Measurements from ENCODE around the gene ZBTB47.

The ZBTB47 gene

DNA sequence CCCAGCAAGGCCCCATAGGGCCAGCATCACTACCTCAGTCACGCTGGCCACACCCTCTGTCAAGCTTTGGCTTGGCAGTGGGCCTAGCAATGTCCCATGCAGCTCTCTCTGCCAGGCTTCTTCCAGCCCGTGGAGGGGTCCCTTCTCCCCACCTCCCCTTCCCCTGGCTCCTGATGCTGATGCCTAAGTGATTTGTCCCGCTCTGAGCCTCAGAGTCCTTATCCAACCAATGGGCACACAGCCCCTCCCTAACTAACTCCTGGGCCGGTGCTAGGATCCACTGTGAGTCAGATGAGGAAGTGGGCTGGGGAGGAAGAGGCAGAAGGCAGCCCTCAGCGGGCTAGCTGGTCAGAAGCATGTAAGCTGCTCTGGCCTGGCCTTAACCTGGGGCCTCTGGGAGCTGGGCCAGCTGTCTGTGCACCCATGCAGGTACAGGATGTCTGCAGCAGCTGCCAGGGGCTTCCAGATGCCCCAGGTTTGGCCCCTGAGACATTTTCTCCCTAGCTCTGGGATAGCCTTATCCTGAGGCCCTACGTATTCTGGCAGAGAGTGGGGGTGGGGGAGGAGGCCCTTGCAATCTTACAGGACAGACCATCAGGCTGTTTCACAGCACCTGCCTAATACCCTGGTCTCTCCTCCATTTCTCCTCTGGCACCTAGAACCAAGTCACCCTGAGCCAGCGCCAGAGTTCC, 740 bp upstream of the ZBTB47 start:
- Histone ChIP-seq H3K4me3 (peak overlapping the region; percentile 89 to 95), H3K36me3 (peaks cover 0 to 10% (median 3%) of the 10 kb centered on the region in 3 donors), H3K27me3 (no peaks in the 10 kb centered on the region), H3K9me3 (no peaks in the 10 kb centered on the region), H3K27ac (peak overlapping the region; percentile 95 to 99), H3K4me1 (peaks cover 0 to 83% (median 62%) of the 10 kb centered on the region in 4 donors)
- DNase-seq = peak; percentile 83 to 90
- TF ChIP-seq, protein P1, sequence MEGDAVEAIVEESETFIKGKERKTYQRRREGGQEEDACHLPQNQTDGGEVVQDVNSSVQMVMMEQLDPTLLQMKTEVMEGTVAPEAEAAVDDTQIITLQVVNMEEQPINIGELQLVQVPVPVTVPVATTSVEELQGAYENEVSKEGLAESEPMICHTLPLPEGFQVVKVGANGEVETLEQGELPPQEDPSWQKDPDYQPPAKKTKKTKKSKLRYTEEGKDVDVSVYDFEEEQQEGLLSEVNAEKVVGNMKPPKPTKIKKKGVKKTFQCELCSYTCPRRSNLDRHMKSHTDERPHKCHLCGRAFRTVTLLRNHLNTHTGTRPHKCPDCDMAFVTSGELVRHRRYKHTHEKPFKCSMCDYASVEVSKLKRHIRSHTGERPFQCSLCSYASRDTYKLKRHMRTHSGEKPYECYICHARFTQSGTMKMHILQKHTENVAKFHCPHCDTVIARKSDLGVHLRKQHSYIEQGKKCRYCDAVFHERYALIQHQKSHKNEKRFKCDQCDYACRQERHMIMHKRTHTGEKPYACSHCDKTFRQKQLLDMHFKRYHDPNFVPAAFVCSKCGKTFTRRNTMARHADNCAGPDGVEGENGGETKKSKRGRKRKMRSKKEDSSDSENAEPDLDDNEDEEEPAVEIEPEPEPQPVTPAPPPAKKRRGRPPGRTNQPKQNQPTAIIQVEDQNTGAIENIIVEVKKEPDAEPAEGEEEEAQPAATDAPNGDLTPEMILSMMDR (IDR thresholded peaks at IDR 0.05) = no peak
- intact Hi-C loops (cut with DNase I; ENCODE audit: low total_unique reads) = loop anchor here (5.0 kb wide), 1 partner anchor 45 kb away; no protein-coding TSS in a partner anchor

DNA sequence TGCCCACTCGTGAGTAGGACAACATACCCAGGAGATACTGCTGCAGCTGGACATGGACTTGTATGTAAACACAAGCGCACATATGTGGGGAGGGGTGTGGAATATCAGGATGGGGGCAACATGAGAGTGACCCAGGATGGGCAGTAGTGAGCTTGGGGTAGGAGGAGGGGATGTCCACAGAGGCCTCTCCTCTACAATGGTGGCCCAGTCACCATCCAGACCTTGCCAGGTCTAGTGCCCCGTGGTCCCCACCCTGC, 266 bp upstream of the ZBTB47 start:
- H3K36me3 ChIP-seq = peaks cover 2 to 11% (median 3%) of the 10 kb centered on the region in 3 donors
- H3K27me3 ChIP-seq = no peaks in the 10 kb centered on the region
- DNase-seq = no peak
- peak overlapping the region; percentile 95 to 99 for H3K27ac ChIP-seq
- no peaks in the 10 kb centered on the region for H3K9me3 ChIP-seq
- TF ChIP-seq, protein P1 (IDR thresholded peaks at IDR 0.05) = no peak
- peak overlapping the region; percentile 89 to 95 for H3K4me3 ChIP-seq
- intact Hi-C loops (cut with DNase I; ENCODE audit: low total_unique reads) = loop anchor here (5.0 kb wide), 1 partner anchor 46 kb away; no protein-coding TSS in a partner anchor
- peaks cover 0 to 80% (median 64%) of the 10 kb centered on the region in 4 donors for H3K4me1 ChIP-seq

DNA sequence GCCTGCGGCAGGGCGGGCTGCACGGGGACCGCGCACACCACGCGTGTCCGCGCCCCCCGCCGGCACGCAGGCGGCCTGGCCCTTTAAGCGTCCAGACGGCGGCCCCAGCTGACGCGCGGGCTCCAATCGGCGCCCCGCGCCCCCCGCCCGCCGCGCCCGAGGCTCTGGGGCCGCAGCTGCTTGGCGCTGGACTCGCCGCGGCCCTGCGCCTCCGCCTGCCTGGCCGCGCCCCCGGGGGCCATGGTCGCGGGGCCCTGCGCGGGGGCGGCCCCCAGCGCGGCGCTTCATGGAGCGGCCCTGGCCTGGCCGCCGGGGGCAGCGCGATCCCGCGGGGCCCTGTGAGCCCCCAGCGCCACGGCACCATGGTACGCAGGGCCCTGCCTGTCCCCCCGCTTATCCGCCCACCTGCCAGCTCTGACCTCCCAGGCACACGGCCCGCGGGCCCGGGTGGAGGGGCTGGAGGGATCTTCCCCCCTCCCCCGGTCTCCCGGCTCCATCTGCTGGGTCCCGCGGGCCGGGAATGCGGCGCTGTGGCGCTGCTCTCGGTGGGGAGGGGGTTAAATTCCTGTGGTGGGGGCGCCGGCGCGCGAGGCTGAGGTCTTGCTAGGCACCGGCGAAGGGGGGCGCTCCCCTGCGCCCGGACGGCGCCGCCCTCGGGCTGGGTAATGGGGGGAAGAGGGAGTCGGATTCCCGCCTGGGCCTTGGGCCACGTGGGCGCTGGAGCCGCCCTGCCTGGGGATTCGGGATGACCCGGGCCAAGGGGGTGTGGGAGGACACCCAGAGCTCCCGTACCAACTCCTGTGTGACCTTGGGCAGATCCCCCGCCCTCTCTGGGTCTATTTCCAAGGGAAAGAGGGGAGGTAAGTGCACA, 1.1 kb downstream of the ZBTB47 start:
- H3K27me3 ChIP-seq = no peaks in the 10 kb centered on the region
- DNase-seq = peak; percentile 60 to 89
- TF ChIP-seq, protein P1 (IDR thresholded peaks at IDR 0.05) = peak in 1 of 2 experiments; percentile 18
- H3K4me3 ChIP-seq = peak overlapping the region; percentile 89 to 95
- intact Hi-C loops (cut with DNase I; ENCODE audit: low total_unique reads) = loop anchor here (2.0 to 5.0 kb wide), 2 partner anchors 47 to 90 kb away; no protein-coding TSS in a partner anchor
- H3K36me3 ChIP-seq = peaks cover 10 to 24% (median 14%) of the 10 kb centered on the region in 3 donors
- peaks cover 0 to 80% (median 74%) of the 10 kb centered on the region in 4 donors for H3K4me1 ChIP-seq
- H3K27ac ChIP-seq = peak overlapping the region; percentile 95 to 99
- H3K9me3 ChIP-seq = no peaks in the 10 kb centered on the region

DNA sequence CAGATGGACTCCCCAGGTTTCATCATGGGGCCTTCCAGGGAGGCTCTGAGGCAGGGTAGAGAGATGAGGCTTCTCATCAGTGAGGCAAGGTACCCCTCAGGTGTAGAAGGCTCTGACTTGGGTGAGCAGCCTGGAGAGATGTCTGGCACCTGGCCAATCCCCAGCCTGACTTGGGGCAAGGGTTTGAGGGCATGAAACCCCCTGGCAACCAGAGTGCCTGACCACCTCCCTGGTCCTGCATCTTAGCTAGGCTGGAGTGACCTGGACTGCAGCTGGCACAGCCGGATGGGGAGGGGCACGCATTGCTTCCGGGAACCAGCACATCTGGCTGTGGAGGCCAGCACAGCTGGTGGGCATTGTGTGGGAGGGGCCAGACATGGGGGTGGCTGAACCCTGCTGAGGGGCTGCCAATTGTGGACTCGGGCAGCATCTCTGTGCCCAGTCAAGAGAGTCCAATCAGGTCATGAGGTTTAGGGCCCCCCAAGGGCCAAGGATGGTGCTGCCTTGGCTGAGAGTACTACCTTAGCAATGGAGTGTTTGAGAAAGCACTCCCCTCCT, 1.9 kb downstream of the ZBTB47 start:
- peak overlapping the region; percentile 89 to 95 for H3K4me3 ChIP-seq
- DNase-seq = peak; percentile 48 to 80
- H3K27me3 ChIP-seq = no peaks in the 10 kb centered on the region
- peaks cover 10 to 32% (median 20%) of the 10 kb centered on the region in 3 donors for H3K36me3 ChIP-seq
- peaks cover 0 to 79% (median 72%) of the 10 kb centered on the region in 4 donors for H3K4me1 ChIP-seq
- H3K9me3 ChIP-seq = no peaks in the 10 kb centered on the region
- H3K27ac ChIP-seq = peak overlapping the region; percentile 95 to 99
- TF ChIP-seq, protein P1 (IDR thresholded peaks at IDR 0.05) = no peak
- intact Hi-C loops (cut with DNase I; ENCODE audit: low total_unique reads) = loop anchor here (2.0 kb wide), 1 partner anchor 89 kb away; no protein-coding TSS in a partner anchor

DNA sequence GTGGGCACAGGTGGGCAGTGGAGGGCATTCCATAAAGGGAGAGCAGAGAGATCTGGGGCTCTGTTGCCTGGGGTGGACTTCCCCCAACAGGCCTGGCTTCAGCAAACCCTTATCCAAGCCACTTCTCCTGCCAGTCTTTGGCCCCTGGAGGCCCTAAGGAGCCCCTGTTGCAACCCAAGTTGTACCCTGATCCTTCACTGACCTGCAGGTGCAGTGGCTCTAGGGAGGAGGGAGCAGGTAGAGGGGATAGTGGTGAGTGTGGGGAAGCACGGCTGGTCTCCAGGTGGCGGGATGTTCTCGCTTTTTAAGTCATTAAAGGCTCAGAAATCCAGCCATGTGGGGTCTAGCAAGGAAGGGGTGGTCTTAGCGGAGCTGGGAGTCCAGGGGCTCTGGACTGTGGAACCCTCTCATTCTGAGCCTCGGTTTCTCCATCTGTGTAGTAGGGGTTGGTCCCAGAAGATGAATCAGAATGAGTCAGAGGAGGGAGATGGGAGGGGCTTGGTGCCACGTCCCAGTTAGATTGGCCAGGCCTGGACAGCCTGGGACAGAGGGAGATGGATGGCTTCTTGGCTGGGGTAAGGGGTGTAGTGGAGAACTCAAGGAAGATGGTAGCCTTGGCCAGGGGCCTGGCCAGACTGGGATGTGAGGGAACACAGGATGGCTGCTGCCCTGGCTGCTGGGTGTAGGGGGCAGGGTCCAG, 2.6 kb downstream of the ZBTB47 start:
- H3K27ac ChIP-seq = peak overlapping the region; percentile 95 to 99
- TF ChIP-seq, protein P1 (IDR thresholded peaks at IDR 0.05) = no peak
- peaks cover 0 to 73% (median 65%) of the 10 kb centered on the region in 4 donors for H3K4me1 ChIP-seq

More for the DNA sequence above, 2.6 kb downstream of the ZBTB47 start:
- DNase-seq = peak in 1 of 2 donors; percentile 78
- Histone ChIP-seq H3K27me3 (no peaks in the 10 kb centered on the region), H3K9me3 (no peaks in the 10 kb centered on the region), H3K36me3 (peaks cover 10 to 40% (median 20%) of the 10 kb centered on the region in 3 donors), H3K4me3 (peak overlapping the region; percentile 89 to 95)
- intact Hi-C loops (cut with DNase I; ENCODE audit: low total_unique reads) = loop anchor here (2.0 kb wide), 1 partner anchor 89 kb away; no protein-coding TSS in a partner anchor
